Muscle of leg (tissue), 11 donors: ENCODE measurements around the gene SURF2. TPM values are rescaled to one million over a fixed set of nuclear protein-coding genes. Genes with fewer than 3 reads are reported as not detected.

Experiments used
- DNase-seq: peaks from one replicate; pipeline ENCODE4 v3.0.0; 2013
- H3K27ac ChIP-seq: one replicate; pipeline ENCODE4 v1.5.1; 2013; ENCODE audit warnings: mild to moderate bottlenecking, low read length, control low read depth
- H3K27me3 ChIP-seq: one replicate; pipeline ENCODE4 v1.6.1; 2013; ENCODE audit warnings: low read length; ENCODE audit not compliant: control insufficient read depth, insufficient read depth
- H3K36me3 ChIP-seq: one replicate; pipeline ENCODE4 v1.6.1; 2013; ENCODE audit warnings: low read length; ENCODE audit not compliant: control insufficient read depth, insufficient read depth
- H3K4me1 ChIP-seq: one replicate; pipeline ENCODE4 v1.6.1; 2013; ENCODE audit warnings: low read length; ENCODE audit not compliant: control insufficient read depth, insufficient read depth
- H3K4me3 ChIP-seq: one replicate; pipeline ENCODE4 v1.5.1; 2013; ENCODE audit warnings: low read length, control low read depth
- H3K9me3 ChIP-seq: replicated peaks from 2 replicates; pipeline ENCODE4 v1.6.1; 2013; ENCODE audit warnings: low read depth, low read length; ENCODE audit not compliant: control insufficient read depth
- WGBS: methylation state at CpG from one replicate; pipeline ENCODE4 v1.1.5; 2013; ENCODE audit warnings: missing lambda C conversion rate; ENCODE audit not compliant: insufficient coverage; 5-methylcytosine and 5-hydroxymethylcytosine counted together
- polyA plus RNA-seq, 8 donors: library from polyadenylated mRNA; unstranded; fragments of 120-200 nt; gene quantifications; one replicate each; pipeline versions ENCODE4 v1.2.1 to v1.2.3, GENCODE V29; 2013; ENCODE audit warnings: inconsistent platforms in 1 of 8, low replicate concordance in 1 of 8; ENCODE audit not compliant: insufficient read length in 8 of 8, insufficient read depth in 1 of 8
- total RNA-seq: library from RNA; stranded (reverse); fragments of 120-200 nt; gene quantifications from one replicate; pipeline ENCODE4 v1.2.4, GENCODE V29; 2013

SURF2 gene
- total and polyA plus RNA-seq, 9 donors: 10.2 to 15.3 (median 13.0) TPM

DNA sequence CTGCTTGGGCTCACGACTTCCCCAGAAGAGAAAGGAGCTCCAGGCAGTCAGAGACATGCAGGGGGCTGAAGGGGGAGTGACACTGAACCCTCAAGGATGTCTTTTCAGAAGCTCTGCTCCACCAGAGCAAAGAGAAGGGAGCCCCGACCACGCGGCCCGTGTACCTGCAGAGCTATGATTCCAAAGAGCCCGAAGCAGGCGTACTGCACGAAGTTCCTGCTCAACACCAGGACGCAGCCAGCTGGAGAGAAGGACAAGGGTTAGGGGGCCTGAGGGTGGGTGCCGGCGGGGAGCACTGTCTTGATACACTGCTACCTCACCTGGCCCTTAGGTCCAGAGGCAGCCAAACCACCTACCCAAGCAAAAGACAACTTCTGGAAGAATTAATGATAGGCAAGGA lies 10.1 kb downstream of the SURF2 start:
- Histone ChIP-seq H3K9me3 (no peaks in the 10 kb centered on the region), H3K27me3 (no peaks in the 10 kb centered on the region), H3K4me3 (no peak overlapping the region), H3K36me3 (peaks cover 84% of the 10 kb centered on the region), H3K4me1 (peaks cover 19% of the 10 kb centered on the region), H3K27ac (no peak overlapping the region)
- no peak for DNase-seq
- 81% methylated on average over 5 of the region's 11 CpGs for WGBS

DNA sequence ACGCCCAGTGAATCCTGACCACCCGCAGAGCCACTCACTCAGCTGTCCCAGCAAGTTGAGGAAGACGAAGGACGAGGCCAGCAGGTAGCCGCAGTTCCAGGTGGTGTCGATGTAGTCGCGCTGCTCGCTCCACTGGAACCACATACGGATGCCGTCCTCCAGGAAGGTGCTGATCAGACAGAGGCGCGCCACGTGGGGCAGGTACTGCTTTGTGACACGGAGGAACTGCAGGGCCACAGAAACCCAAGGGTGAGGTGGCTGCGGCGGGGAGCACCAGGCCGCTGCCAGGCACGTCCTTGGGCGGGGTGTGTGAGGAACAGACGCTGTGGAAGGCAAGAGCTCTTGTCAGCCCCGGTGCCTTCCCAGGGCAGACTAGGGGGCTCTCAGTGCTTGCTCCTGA lies 10.9 kb downstream of the SURF2 start:
- Histone ChIP-seq H3K4me3 (no peak overlapping the region), H3K4me1 (peaks cover 26% of the 10 kb centered on the region), H3K36me3 (peaks cover 79% of the 10 kb centered on the region), H3K9me3 (no peaks in the 10 kb centered on the region), H3K27ac (no peak overlapping the region), H3K27me3 (no peaks in the 10 kb centered on the region)
- DNase-seq: no peak
- 86% methylated on average over 21 of the region's 22 CpGs for WGBS

DNA sequence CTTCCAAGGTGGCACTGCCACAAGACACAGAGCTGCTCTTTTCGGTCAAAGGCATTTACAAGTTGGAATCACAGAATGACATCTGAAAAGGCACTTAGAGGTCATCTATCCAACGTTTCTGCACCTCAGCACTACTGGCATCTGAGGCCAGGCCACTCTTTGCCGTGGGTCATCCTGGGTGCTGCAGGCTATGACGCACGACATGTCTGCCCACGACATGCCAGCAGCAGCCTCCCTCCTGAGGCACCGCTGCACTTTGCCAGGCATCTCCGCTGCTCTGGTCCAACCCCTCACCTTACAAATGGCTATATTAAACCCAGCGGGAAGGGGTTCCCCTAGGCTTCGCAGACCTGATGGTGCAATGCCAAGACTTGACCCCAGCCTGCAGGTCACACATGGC lies 11.4 kb downstream of the SURF2 start:
- H3K4me1 ChIP-seq: peaks cover 28% of the 10 kb centered on the region
- 81% methylated on average over 8 of the region's 10 CpGs for WGBS
- no peak overlapping the region for H3K27ac ChIP-seq
- no peak for DNase-seq
- no peaks in the 10 kb centered on the region for H3K27me3 ChIP-seq
- peaks cover 79% of the 10 kb centered on the region for H3K36me3 ChIP-seq
- H3K4me3 ChIP-seq: no peak overlapping the region
- no peaks in the 10 kb centered on the region for H3K9me3 ChIP-seq

DNA sequence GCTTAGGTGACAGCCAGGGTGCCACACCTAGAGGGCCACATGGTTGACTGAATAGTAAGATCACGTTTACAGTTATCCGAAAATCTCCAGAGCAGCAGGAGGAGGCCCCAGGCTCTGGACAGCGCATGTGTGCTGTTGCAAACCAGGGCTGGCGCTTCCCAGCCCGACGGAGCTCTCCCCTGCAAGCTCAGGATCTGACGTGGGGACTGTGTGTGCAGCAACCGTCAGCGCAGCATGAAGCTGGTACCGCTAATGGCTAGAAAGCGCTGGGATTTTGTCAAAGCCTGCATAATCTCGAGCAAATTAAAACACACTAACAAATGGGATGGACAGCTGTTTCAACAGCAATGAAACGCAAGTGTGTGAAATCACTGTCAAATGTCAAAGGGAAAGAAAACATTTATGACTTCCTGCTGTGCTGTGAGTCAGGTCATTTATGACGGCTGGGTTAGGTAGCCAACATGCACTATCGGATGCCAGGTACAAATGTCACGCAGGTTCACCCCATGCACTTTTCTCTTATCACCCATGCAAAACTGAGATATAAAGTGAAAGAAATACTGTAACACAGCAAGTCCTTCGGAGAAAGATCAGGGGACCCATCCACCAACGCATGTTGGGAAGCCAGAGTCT lies 12.0 kb downstream of the SURF2 start:
- peaks cover 30% of the 10 kb centered on the region for H3K4me1 ChIP-seq
- no peak overlapping the region for H3K4me3 ChIP-seq
- no peak for DNase-seq
- 65% methylated on average over 15 of the region's 18 CpGs for WGBS
- H3K27me3 ChIP-seq: no peaks in the 10 kb centered on the region
- no peaks in the 10 kb centered on the region for H3K9me3 ChIP-seq
- no peak overlapping the region for H3K27ac ChIP-seq
- peaks cover 78% of the 10 kb centered on the region for H3K36me3 ChIP-seq

DNA sequence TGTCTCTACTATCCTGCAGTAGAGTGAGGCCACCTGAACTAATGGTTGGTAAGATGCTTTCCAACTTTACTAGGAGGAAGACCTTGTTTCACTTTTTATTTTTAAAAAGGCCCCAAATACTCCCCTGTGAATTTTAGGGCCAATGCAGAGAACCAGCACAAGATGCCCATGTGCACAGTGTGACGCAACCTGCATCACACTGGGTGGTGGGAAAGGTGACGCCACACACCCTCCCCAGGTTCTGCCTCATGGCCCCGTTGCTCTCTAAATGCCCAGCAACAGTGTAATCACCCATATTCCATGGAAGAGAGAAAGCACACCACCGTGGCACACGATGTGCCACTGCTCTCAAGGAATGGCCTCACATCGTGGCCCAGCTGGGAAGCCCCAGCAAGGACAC lies 13.1 kb downstream of the SURF2 start:
- Histone ChIP-seq H3K36me3 (peaks cover 69% of the 10 kb centered on the region), H3K4me1 (peaks cover 30% of the 10 kb centered on the region), H3K27ac (no peak overlapping the region), H3K9me3 (no peaks in the 10 kb centered on the region), H3K27me3 (no peaks in the 10 kb centered on the region), H3K4me3 (no peak overlapping the region)
- WGBS: 80% methylated on average over 1 of the region's 6 CpGs
- DNase-seq: no peak

DNA sequence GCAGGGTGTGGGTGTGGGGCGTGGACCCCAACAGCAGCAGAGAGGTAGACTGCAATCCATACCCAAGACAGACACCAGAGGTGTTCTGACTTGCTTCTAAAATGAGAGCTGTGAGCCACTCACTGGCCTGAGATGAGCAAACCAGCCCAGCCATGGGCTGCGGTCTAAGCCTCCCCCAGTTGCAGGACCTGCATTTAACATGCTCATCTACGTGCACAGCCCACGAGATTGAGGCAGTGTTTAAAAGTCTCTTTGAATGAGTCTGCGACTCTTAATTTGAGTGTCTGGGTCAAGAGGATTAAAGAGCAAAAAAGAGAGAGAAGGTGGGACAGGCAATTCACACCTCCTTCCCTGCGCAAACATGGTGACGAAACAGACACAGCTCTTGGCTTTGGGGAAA lies 13.6 kb downstream of the SURF2 start:
- no peak for DNase-seq
- peaks cover 30% of the 10 kb centered on the region for H3K4me1 ChIP-seq
- 94% methylated on average over 2 of the region's 7 CpGs for WGBS
- no peak overlapping the region for H3K4me3 ChIP-seq
- no peaks in the 10 kb centered on the region for H3K27me3 ChIP-seq
- no peaks in the 10 kb centered on the region for H3K9me3 ChIP-seq
- H3K27ac ChIP-seq: no peak overlapping the region
- H3K36me3 ChIP-seq: peaks cover 65% of the 10 kb centered on the region

DNA sequence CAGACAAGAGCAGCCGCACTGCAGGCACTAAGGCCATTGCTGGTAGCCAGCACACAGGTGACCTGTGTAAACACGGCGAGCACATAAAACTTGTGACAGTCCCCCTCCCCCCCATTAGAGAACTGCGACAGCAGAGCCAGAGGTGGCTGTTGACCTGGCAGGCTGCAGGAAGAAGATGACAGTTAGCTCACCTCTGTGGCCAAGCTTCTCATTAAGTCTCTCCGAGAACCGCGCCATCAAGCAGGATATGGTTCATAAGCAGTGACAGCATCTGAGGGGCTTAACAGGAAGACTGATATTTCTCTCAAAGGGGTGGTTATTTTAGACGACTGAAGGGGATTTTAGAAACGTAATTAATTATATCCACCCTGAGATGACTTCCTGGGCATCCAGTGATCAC lies 14.3 kb downstream of the SURF2 start:
- Histone ChIP-seq H3K4me3 (no peak overlapping the region), H3K9me3 (no peaks in the 10 kb centered on the region), H3K4me1 (peaks cover 30% of the 10 kb centered on the region), H3K27me3 (no peaks in the 10 kb centered on the region), H3K36me3 (peaks cover 58% of the 10 kb centered on the region), H3K27ac (no peak overlapping the region)
- 66% methylated on average over 5 of the region's 9 CpGs for whole genome bisulfite sequencing
- DNase-seq: no peak

DNA sequence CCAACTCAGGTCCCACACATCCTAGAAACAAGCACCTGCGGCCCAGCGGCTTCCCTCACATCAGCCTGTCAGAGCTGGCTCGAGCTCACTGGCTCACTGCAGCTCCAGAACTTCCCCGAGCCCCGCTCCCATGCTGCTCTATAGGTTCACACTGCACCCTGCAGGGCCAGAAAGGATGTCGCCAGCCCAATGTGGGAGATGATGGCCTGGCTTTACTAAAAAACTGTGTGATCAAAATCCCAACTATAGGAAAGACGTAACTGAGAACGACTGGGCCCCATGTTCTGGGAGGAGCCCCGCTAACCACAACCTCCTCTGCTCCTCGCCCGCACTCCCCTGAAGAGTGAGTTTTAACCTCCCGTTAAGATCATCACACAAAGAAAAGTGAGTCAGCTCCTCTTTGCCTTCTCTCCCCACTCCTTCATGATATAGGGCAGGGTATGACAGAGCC lies 14.9 kb downstream of the SURF2 start:
- Histone ChIP-seq H3K9me3 (no peaks in the 10 kb centered on the region), H3K4me3 (no peak overlapping the region), H3K36me3 (peaks cover 52% of the 10 kb centered on the region), H3K27ac (no peak overlapping the region), H3K4me1 (peaks cover 30% of the 10 kb centered on the region), H3K27me3 (no peaks in the 10 kb centered on the region)
- 57% methylated on average over 6 of the region's 12 CpGs for whole genome bisulfite sequencing
- DNase-seq: no peak

DNA sequence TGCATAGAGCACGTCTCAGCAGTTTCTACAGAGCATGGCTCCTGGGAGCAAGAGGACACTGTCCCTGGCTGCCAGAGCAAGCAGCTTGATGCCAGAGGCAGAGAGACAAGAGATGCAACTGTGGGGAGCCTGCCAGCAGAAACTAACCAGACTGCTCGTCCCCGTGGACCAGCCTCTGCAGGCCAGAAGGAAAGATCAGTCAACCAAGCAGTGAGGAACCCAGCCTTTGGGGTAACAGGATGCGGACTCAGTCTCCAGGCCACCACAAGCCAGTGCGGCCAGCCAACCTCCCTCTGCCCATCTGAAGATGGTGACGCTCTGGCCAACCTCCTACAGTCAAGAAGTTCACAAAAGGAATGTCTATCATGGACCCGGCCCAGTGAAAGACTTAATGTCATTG lies 15.8 kb downstream of the SURF2 start:
- H3K36me3 ChIP-seq: peaks cover 43% of the 10 kb centered on the region
- H3K27me3 ChIP-seq: no peaks in the 10 kb centered on the region
- 63% methylated on average over 5 of the region's 7 CpGs for WGBS
- H3K4me1 ChIP-seq: peaks cover 34% of the 10 kb centered on the region
- H3K27ac ChIP-seq: no peak overlapping the region
- no peaks in the 10 kb centered on the region for H3K9me3 ChIP-seq
- no peak overlapping the region for H3K4me3 ChIP-seq
- DNase-seq: no peak

DNA sequence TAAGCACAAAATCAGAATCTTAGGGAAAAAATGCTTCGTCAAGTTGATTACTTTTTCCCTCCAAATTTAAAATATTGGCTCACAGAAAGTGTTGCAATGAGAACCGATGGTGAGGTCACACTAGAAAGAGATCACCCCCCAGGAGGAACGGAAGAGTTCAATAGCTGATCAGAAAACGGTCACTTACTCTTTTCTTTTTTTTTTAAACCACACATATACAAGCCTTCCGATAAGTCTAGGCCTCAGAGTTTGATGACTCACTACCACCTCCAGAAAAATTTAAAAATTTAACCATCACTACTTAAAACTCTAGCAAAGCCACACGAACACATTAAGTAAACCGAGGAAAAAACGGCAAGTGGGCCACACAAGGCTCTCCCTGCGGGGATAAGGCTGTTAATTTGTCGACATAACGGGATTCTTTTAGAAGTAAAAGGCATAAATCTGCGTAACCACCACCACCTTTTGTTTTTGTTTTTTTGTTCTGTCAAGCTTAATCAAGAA lies 18.3 kb downstream of the SURF2 start:
- Histone ChIP-seq H3K4me1 (peaks cover 23% of the 10 kb centered on the region), H3K36me3 (peaks cover 24% of the 10 kb centered on the region), H3K27ac (peak overlapping the region; percentile 91), H3K4me3 (peak overlapping the region; percentile 90), H3K9me3 (peaks cover 3% of the 10 kb centered on the region), H3K27me3 (no peaks in the 10 kb centered on the region)
- DNase-seq: no peak
- 0% methylated on average over 3 of the region's 12 CpGs for WGBS
